ENCODE data around the gene CHID1. TPM values are rescaled to one million over a fixed set of nuclear protein-coding genes. Genes with fewer than 3 reads are reported as not detected.

CHID1 gene
- total and polyA plus RNA-seq, 2 experiments from 2014 or later, result 54.1 to 67.3 TPM

GRCh38 chr11:821512-822371 lies 88.9 kb downstream of the CHID1 start (continued):
- TF ChIP-seq ZNF462 (CRISPR knock-in tag; IDR thresholded peaks at IDR 0.05) (no peak), CTCF (conservative IDR thresholded peaks at IDR 0.05; ENCODE audit: low read depth in 2 of 2) (no peak), ZNF114 (CRISPR knock-in tag; IDR thresholded peaks at IDR 0.05) (no peak), STAT1 (IDR thresholded peaks at IDR 0.05; ENCODE audit: unreplicated experiment) (no peak), EZH2phosphoT487 (IDR thresholded peaks at IDR 0.05; ENCODE audit: unreplicated experiment) (no peak)

Data from GM23338 (cell line).